HG03175 (cell line): ENCODE measurements around the gene THEM5.
"Not testable (repeated sequence)": the region's sequence is repeated elsewhere in the genome, so short reads cannot be mapped to it uniquely, and the experiment has no call there.

Experiments
- ATAC-seq: cut with Tn5 transposase; IDR thresholded peaks from one replicate; pipeline ENCODE4 v1.9.1; 2021; ENCODE audit warnings: mild to moderate bottlenecking, moderate library complexity; ENCODE audit not compliant: unreplicated experiment

The THEM5 gene

GRCh38 chr1:151867765-151868411 is 14.4 kb upstream of the THEM5 start:
- no peak for ATAC-seq

- no peak for ATAC-seq
Measured at GRCh38 chr1:151867321-151867720, 13.8 kb upstream of the THEM5 start.

- ATAC-seq: no peak
Measured at GRCh38 chr1:151864411-151864810, 10.9 kb upstream of the THEM5 start.

- ATAC-seq: no peak
Measured at GRCh38 chr1:151862604-151863003, 9.1 kb upstream of the THEM5 start.

GRCh38 chr1:151860504-151861187 is 7.1 kb upstream of the THEM5 start:
- ATAC-seq: no peak

GRCh38 chr1:151859891-151860293 is 6.4 kb upstream of the THEM5 start:
- no peak for ATAC-seq

GRCh38 chr1:151858886-151859665 is 5.6 kb upstream of the THEM5 start:
- ATAC-seq: no peak

- ATAC-seq: no peak
Measured at GRCh38 chr1:151858030-151858746, 4.7 kb upstream of the THEM5 start.

GRCh38 chr1:151855933-151856332 is 2.4 kb upstream of the THEM5 start:
- ATAC-seq: no peak

- ATAC-seq: not testable (repeated sequence)
Measured at GRCh38 chr1:151855516-151855915, 2.0 kb upstream of the THEM5 start.

GRCh38 chr1:151854658-151855057 is 1.1 kb upstream of the THEM5 start:
- ATAC-seq: no peak

- ATAC-seq: no peak
Measured at GRCh38 chr1:151852733-151853132, 779 bp downstream of the THEM5 start.

GRCh38 chr1:151851886-151852285 is 1.6 kb downstream of the THEM5 start:
- ATAC-seq: no peak

GRCh38 chr1:151849871-151850270 is 3.6 kb downstream of the THEM5 start:
- ATAC-seq: no peak

GRCh38 chr1:151849126-151849525 is 4.4 kb downstream of the THEM5 start:
- no peak for ATAC-seq

- ATAC-seq: no peak
Measured at GRCh38 chr1:151847867-151848596, 5.5 kb downstream of the THEM5 start.

- no peak for ATAC-seq
Measured at GRCh38 chr1:151846686-151847237, 6.8 kb downstream of the THEM5 start.

GRCh38 chr1:151846062-151846568 is 7.4 kb downstream of the THEM5 start:
- ATAC-seq: no peak

GRCh38 chr1:151843398-151843797 is 10.1 kb downstream of the THEM5 start:
- ATAC-seq: no peak

- ATAC-seq: no peak
Measured at GRCh38 chr1:151841141-151841540, 12.4 kb downstream of the THEM5 start.
